Fibroblast of villous mesenchyme (primary cell): ENCODE measurements around the gene CTSC. TPM values are rescaled to one million over a fixed set of nuclear protein-coding genes. Genes with fewer than 3 reads are reported as not detected.

Experiments
- DNase-seq: peaks from one replicate; pipeline ENCODE4 v3.0.0-alpha.2; 2010; ENCODE audit warnings: low read depth
- H3K4me3 ChIP-seq: 2 replicates; pipeline ENCODE4 v1.5.1; 2011; ENCODE audit warnings: low read depth, mild to moderate bottlenecking, low read length
- total RNA-seq: library from RNA; depleted of rRNA; stranded (reverse); fragments of >200 nt; gene quantifications from 2 replicates; pipeline ENCODE4 v1.2.3, GENCODE V29; 2012
- TF ChIP-seq, protein P1 (sequence below): IDR thresholded peaks from 2 replicates; pipeline ENCODE4 v1.5.1; 2012; ENCODE audit warnings: low read depth, mild to moderate bottlenecking, low read length; ENCODE audit not compliant: insufficient read depth

Gene CTSC
- total RNA-seq, 1 donor = 276 TPM

- no peak overlapping the region for H3K4me3 ChIP-seq
- DNase-seq = no peak
- TF ChIP-seq, protein P1, sequence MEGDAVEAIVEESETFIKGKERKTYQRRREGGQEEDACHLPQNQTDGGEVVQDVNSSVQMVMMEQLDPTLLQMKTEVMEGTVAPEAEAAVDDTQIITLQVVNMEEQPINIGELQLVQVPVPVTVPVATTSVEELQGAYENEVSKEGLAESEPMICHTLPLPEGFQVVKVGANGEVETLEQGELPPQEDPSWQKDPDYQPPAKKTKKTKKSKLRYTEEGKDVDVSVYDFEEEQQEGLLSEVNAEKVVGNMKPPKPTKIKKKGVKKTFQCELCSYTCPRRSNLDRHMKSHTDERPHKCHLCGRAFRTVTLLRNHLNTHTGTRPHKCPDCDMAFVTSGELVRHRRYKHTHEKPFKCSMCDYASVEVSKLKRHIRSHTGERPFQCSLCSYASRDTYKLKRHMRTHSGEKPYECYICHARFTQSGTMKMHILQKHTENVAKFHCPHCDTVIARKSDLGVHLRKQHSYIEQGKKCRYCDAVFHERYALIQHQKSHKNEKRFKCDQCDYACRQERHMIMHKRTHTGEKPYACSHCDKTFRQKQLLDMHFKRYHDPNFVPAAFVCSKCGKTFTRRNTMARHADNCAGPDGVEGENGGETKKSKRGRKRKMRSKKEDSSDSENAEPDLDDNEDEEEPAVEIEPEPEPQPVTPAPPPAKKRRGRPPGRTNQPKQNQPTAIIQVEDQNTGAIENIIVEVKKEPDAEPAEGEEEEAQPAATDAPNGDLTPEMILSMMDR = no peak
These were observed 4.2 kb upstream of the CTSC start for GRCh38 chr11:88341522-88342251.

DNA sequence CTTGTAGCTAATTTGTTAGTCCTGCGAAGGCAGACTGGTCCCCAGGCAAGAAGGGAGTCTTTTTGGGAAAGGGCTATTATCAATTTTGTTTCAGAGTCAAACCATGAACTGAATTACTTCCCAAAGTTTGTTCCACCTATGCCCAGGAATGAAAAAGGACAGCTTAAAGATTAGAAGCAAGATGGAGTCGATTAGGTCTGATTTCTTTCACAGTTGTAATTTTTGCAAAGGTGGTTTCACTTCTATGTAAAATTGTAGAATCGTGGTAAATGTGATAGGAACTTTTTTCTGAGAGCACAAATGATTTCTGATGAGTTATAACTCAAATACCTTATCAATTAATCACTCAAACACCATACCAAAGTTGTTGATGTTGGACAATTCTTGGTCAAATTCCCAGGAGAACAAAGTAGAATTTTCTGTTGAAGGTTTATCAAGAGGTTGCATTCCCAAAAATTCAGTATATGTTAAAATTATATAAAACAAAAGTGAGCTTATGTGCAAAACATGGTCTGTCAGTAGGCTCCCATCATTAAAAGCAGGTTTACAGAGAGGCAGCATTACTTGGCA is 2.9 kb upstream of the CTSC start:
- H3K4me3 ChIP-seq = no peak overlapping the region
- TF ChIP-seq, protein P1 = no peak
- DNase-seq = no peak

GRCh38 chr11:88337987-88338668 is 592 bp upstream of the CTSC start:
- peak; percentile 93 for DNase-seq
- TF ChIP-seq, protein P1 = no peak
- H3K4me3 ChIP-seq = peak overlapping the region; percentile 96

DNA sequence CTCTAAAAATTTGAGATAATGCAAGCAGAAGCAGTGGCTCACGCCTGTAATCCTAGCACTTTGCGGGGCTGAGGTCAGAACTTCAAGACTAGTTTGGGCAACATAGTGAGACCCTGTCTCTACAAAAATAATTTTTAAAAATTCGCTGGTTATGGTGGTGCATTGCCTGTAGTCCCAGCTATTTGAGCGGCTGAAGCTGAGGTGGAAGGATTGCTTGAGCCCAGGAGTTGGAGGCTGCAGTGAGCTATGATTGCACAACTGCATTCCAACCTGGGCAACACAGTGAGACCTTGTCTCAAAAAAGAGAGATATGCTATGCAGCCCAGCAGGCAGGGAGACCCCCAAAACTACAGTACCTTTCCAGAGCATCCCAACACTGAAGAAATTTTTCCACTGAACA is 2.3 kb downstream of the CTSC start:
- peak overlapping the region; percentile 96 for H3K4me3 ChIP-seq
- DNase-seq = peak; percentile 23

DNA sequence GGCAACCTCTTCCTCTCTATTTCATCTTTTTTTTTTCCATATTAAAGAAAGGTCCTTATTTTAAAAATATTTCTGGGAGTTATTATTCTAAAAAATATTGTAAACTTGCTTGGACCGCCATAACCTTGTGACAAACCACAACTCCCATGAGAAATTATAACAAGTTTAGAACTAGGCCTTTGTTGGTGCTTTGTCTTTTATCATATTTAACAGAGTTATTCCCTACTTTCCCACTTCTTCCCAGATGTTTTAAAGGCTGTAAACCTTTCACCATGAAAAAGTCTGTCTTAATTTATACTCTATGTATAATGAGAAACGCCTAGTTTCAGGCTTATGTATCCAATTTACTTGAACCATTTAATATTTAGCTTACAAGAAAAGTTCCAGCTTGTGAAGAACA is 3.7 kb downstream of the CTSC start:
- DNase-seq = no peak
- H3K4me3 ChIP-seq = no peak overlapping the region
- TF ChIP-seq, protein P1 = no peak

More for the DNA sequence above, 2.3 kb downstream of the CTSC start:
- TF ChIP-seq, protein P1 = no peak

- no peak for DNase-seq
- TF ChIP-seq, protein P1 = no peak
- no peak overlapping the region for H3K4me3 ChIP-seq
These were observed 4.7 kb downstream of the CTSC start for GRCh38 chr11:88332851-88333250.
